ENCODE results near the gene FOXA3.
A peak's percentile ranks its signal among the peaks of the same experiment; 100 is the strongest.

FOXA3 gene

DNA sequence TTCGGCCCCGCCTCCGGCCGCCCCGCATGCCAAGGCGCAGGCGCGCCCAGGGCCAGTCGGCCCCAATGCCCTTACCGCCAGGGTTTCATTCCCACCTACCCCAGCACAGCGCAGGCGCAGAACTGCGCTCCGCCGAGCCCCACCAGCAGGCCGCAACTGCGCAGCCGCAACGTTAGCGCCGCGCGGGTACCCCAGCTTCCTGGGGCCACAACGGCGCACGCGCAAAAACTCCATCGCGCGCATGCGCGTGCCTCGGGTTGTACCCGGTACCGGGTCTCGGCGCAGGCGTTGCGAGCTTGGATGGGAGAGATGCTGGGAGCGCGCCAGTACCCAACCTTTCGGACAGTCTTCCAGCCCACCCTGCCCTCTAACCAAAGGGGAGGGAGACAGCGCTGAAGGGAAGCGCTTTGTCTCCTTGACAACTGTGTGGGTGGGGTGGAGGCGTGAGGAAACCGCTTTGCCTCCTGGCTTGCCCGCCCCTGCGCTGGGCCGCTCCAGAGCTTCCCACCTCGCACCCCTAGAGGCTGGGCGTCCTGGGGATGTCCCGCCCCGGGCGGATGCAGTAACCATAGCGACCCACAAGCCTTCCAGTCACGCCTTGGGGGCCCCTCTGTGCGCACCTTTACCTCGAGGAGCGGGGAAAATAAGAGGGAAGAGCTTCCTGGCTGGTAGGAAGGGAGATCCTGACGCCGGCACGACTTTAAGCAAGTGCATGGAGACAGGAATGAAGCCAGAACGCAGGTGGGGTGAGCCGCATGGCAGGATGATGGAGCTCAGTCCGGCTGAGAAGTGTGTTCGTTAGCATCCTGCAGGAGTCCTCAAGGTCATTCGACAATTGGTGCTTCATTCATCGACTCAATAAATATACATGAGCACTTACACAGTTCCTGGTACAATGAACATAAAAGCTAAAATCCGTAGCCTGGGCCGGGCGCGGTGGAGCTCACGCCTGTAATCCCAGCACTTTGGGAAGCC lies 38.8 kb downstream of the FOXA3 start:
- H3K4me3 Mint-ChIP-seq, result peak overlapping the region; percentile 93

DNA sequence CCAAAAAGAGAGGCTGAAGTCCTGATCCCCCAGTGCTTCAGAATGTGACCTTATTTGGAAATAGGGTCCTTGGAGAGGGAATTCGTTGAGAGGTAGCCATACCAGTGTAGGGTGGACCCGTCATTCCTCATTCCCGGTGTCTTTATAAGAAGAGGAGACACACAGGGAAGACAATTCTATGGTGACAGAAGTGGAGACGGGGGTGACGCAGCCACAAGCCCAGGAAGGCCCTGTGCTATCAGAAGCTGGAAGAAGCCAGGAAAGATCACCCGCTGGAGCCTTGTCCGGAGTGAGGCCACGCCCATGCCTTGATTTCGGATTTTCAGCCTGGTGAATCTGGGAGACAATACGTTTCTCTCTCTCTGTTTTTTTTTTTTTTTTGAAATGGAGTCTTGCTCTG lies 40.9 kb downstream of the FOXA3 start:
- no peak overlapping the region for H3K27ac Mint-ChIP-seq
- ATAC-seq, result no peak
- peaks cover 18% of the 10 kb centered on the region for H3K27me3 Mint-ChIP-seq
- H3K4me1 Mint-ChIP-seq, result peaks cover 24% of the 10 kb centered on the region
- no peaks in the 10 kb centered on the region for H3K9me3 Mint-ChIP-seq
- peaks cover 7% of the 10 kb centered on the region for H3K36me3 Mint-ChIP-seq
- no peak overlapping the region for H3K4me3 Mint-ChIP-seq

More for the DNA sequence above, 38.8 kb downstream of the FOXA3 start:
- H3K9me3 Mint-ChIP-seq, result no peaks in the 10 kb centered on the region
- H3K4me1 Mint-ChIP-seq, result peaks cover 26% of the 10 kb centered on the region
- H3K27me3 Mint-ChIP-seq, result no peaks in the 10 kb centered on the region
- ATAC-seq, result peak; percentile 91
- peak overlapping the region; percentile 86 for H3K27ac Mint-ChIP-seq
- peaks cover 17% of the 10 kb centered on the region for H3K36me3 Mint-ChIP-seq

DNA sequence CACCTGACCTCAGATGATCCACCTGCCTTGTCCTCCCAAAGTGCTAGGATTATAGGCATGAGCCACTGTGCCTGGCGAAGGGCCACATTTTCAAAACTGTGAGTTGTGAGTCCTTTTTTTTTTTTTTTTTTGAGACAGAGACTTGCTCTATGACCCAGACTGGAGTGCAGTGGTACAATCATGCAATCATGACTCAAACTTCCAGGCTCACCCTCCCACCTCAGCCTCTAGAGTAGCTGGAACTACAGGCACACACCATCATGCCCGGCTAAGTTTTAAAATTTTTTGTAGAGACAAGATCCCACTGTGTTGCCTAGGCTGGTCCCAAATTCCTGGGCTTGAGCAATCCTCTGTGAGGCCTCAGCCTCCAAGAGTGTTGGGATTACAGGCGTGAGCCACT lies 42.1 kb downstream of the FOXA3 start:
- Mint-ChIP-seq H3K27ac (no peak overlapping the region), H3K27me3 (peaks cover 27% of the 10 kb centered on the region), H3K4me3 (no peak overlapping the region), H3K4me1 (peaks cover 14% of the 10 kb centered on the region), H3K9me3 (no peaks in the 10 kb centered on the region), H3K36me3 (no peaks in the 10 kb centered on the region)
- no peak for ATAC-seq

DNA sequence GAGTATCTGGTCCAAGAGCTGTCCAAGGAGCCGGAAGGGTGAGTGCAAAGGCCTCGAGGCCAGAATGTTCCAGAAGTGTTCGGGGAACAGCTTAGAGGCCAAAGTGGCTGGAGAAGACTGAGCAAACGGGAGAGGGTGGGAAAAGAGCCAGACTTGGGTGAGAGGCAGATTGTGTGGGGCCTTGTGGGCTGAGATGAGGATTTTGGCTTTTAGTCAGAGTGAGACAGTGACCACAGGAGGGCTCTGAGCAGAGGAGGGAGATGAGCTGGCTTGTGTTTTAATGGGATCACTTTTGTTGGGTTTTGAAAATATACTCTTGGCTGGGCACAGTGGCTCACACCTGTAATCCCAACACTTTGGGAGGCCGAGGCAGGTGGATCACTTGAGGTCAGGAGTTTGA lies 44.8 kb downstream of the FOXA3 start:
- no peak for ATAC-seq
- peaks cover 53% of the 10 kb centered on the region for H3K27me3 Mint-ChIP-seq
- no peaks in the 10 kb centered on the region for H3K36me3 Mint-ChIP-seq
- H3K4me3 Mint-ChIP-seq, result no peak overlapping the region
- H3K27ac Mint-ChIP-seq, result no peak overlapping the region
- H3K4me1 Mint-ChIP-seq, result no peaks in the 10 kb centered on the region
- H3K9me3 Mint-ChIP-seq, result no peaks in the 10 kb centered on the region

DNA sequence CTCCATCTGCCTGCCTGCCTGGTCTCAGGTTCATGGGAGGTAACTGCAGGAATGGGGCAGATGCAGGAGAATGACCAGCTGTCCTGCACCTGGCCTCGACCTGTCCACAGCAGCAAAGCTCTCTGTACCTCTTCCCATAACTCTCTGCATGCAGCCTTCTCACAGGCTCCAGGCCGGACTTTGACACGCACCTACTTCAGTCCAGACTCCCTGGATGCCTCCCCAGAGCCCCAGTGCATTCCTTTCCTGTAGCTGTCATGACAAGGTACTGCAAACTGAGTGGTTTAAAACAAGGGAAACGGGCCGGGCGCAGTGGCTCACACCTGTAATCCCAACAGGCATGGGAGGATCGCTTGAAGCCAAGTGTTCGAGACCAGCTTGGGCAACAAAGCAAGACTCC lies 47.2 kb downstream of the FOXA3 start:
- H3K4me3 Mint-ChIP-seq, result no peak overlapping the region
- H3K4me1 Mint-ChIP-seq, result no peaks in the 10 kb centered on the region
- no peaks in the 10 kb centered on the region for H3K9me3 Mint-ChIP-seq
- H3K27me3 Mint-ChIP-seq, result peaks cover 70% of the 10 kb centered on the region
- ATAC-seq, result no peak
- H3K36me3 Mint-ChIP-seq, result no peaks in the 10 kb centered on the region
- no peak overlapping the region for H3K27ac Mint-ChIP-seq

DNA sequence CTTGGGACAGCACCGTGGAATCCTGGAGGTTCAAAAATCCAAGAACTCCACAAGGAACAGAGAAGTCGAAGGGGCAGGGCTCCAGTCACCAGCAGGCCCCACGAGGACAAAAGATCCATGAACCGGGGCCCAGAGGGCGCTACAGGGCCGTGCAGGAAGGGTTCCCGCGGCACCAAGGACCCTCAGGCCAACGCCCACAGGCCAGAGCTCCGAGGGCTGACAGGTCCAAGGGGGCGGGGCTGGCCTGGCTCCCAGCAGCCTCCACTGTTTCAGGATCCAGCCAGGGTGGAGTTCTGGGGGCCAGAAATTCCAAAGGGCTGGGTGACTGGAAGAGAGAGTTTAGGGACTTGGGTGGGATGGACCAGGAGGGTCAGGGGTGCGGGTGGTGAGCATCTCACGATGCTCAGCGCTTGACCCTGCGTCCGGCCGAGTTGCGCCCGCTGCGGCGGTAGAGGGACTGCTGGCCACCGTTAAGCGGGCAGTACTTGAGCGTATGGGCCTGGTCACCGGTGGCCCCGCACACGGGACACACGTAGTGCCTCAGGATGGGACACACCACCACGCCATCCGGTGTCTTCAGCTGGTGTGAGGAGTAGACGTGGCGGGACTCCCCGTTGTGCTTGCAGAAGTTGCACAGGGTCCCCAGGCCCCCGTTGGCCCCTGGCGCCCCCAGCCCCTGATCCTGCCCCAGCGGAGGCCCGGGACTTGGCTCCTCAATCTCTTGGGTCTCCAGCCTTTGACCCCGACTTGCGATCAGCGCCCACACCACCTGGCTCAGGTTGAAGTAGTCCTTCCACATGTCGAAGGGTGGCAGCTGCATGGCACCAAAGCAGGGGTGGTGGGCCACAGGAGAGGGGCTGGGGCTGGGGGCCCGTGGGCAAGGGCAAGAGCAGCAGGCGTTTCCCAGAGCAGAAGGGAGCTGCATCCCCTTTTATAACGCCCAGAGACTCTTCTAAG lies 50.0 kb downstream of the FOXA3 start, which contains the start of gene NANOS2:
NANOS2 (minus strand) TSS at position 905 of the 957 bp plus-strand sequence; CDS start at position 820, 85 bp downstream.
- Mint-ChIP-seq H3K36me3 (no peaks in the 10 kb centered on the region), H3K27ac (no peak within 1 kb of the TSS), H3K9me3 (no peaks in the 10 kb centered on the region), H3K4me1 (no peaks in the 10 kb centered on the region), H3K27me3 (peaks cover 87% of the 10 kb centered on the region), H3K4me3 (no peak within 1 kb of the TSS)
- ATAC-seq, result peak; percentile 12

DNA sequence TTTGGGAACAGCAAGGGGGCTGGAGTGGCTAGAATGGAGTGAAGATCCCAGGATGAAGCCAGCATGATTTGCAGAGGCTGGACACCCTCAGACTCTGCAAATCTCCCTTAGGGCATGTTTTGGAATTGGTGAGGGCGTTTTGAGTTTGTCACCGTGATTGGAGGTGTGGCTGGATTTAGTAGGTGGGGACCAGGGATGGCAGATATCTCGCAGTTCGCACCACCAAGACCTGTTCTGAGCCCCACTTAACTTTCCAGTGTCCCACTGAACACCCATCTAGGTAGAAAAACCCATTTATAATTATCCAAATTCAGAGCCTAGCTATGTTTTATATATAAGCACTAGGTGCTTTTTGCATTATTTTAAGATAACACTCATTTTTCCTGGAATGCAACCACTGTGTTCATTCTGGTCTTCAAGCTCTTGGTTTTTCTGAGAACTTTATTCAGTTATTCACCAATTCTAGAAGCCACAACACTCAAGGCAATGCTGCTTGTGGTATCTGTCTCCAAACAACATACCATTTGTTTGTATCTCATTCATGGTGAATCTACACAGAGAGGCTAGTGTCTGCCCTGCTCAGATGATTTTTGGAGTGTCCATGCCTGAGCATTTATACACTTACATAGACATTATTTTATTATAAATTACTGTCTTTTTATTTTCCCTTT lies 53.4 kb downstream of the FOXA3 start:
- Mint-ChIP-seq H3K9me3 (no peaks in the 10 kb centered on the region), H3K27ac (no peak overlapping the region), H3K4me1 (no peaks in the 10 kb centered on the region), H3K36me3 (no peaks in the 10 kb centered on the region), H3K4me3 (no peak overlapping the region), H3K27me3 (peaks cover 72% of the 10 kb centered on the region)
- ATAC-seq, result no peak

DNA sequence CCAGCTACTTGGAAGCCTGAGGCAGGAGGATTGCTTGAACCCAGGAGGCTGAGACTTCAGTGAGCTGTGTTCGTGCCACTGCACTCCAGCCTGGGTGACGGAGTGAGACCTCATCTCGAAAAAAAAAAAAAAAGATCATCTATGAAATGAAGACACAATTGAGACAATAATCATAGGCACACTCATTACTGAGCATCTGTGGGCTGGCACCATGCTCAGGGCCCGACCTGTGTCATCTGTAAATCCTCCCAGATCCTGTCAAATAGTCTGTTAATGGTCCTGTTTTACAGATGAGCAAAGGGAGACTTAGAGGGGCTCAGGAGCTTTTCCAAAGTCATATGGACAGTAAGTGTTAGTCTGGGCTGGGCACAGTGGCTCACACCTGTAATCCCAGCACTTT lies 54.6 kb downstream of the FOXA3 start:
- no peak overlapping the region for H3K27ac Mint-ChIP-seq
- no peaks in the 10 kb centered on the region for H3K9me3 Mint-ChIP-seq
- H3K4me1 Mint-ChIP-seq, result no peaks in the 10 kb centered on the region
- no peaks in the 10 kb centered on the region for H3K36me3 Mint-ChIP-seq
- peaks cover 60% of the 10 kb centered on the region for H3K27me3 Mint-ChIP-seq
- no peak for ATAC-seq
- H3K4me3 Mint-ChIP-seq, result no peak overlapping the region

DNA sequence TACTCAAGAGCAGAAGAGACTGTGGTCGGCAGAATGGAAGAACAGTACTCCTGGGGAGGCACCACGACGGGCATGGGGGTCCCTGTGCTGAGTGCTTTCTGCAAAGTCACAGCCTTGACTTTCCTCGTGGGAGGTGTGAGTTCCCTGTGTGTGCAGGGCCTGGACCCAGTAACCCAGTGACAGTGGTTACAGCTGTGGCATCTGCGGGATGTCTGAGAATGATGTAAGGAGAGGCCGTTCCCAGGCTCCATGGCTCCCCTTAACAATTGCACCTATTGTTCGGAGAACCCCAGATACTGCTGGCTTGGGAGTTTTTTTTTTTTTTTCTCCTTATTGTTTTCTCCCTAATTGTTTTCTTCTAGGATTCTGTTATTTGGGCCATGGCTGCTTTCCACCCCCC lies 55.6 kb downstream of the FOXA3 start:
- H3K36me3 Mint-ChIP-seq, result no peaks in the 10 kb centered on the region
- no peaks in the 10 kb centered on the region for H3K9me3 Mint-ChIP-seq
- no peak overlapping the region for H3K27ac Mint-ChIP-seq
- no peaks in the 10 kb centered on the region for H3K4me1 Mint-ChIP-seq
- H3K4me3 Mint-ChIP-seq, result no peak overlapping the region
- H3K27me3 Mint-ChIP-seq, result peaks cover 50% of the 10 kb centered on the region
- no peak for ATAC-seq

DNA sequence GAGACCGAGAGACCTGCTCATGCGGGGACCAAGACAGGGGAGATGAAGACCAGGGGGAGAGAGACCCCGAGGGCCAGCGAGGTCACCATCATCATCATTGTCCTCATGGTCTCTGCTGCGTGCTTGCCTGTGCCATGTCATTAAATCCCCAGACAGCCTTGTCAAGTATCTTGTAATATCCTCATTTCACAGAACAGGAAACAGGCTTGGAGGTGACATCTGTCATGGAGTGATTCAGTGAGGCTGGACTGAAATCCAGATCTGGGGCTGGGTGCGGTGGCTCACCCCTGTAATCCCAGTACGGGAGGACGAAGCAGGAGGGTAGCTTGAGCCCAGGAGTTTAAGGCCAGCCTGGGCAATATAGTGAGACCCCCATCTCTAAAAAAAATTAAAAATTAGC lies 56.3 kb downstream of the FOXA3 start:
- Mint-ChIP-seq H3K4me1 (no peaks in the 10 kb centered on the region), H3K27ac (no peak overlapping the region), H3K36me3 (no peaks in the 10 kb centered on the region), H3K27me3 (peaks cover 45% of the 10 kb centered on the region), H3K4me3 (no peak overlapping the region), H3K9me3 (no peaks in the 10 kb centered on the region)
- no peak for ATAC-seq

DNA sequence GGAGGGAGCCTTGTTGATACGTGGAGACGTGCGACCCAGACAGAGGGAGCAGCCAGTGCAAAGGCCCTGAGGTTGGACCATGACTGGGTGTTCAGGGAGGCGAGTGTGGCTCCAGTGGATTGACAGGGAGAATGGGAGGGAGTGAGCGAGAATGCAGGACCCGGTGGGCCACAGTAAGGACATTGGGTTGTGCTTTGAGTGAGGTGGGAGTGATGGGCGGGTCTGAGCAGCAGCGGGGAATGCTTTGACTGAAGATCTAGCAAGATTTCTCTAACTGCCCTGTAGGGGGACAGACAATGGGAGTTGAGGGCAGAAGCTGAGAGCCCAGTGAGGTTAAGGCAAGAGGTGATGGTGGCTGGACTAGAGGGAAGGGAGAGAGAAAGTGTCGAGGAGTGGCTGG lies 58.2 kb downstream of the FOXA3 start:
- H3K4me1 Mint-ChIP-seq, result peaks cover 2% of the 10 kb centered on the region
- peaks cover 31% of the 10 kb centered on the region for H3K27me3 Mint-ChIP-seq
- H3K4me3 Mint-ChIP-seq, result no peak overlapping the region
- H3K9me3 Mint-ChIP-seq, result no peaks in the 10 kb centered on the region
- H3K27ac Mint-ChIP-seq, result no peak overlapping the region
- no peaks in the 10 kb centered on the region for H3K36me3 Mint-ChIP-seq
- no peak for ATAC-seq
